Measurements from ENCODE around the gene PWP1. TPM values are rescaled to one million over a fixed set of nuclear protein-coding genes. Genes with fewer than 3 reads are reported as not detected.

PWP1 gene
- total RNA-seq, 1 experiment from 2014 or later, result 49.7 TPM

GRCh38 chr12:107730618-107731341 is 45.2 kb downstream of the PWP1 start:
- no peak overlapping the region for H3K4me3 Mint-ChIP-seq
- Histone ChIP-seq H3K18ac (ENCODE audit: insufficient read length, low read depth, low read length) (no peak overlapping the region), H4K91ac (ENCODE audit: insufficient read length, low read depth, low read length) (no peak overlapping the region), H3K4ac (ENCODE audit: low read depth, low read length) (no peak overlapping the region), H3K27me3 (ENCODE audit: insufficient read depth, low read length) (no peaks in the 10 kb centered on the region), H3K23ac (ENCODE audit: insufficient read length, low read depth, low read length) (no peak overlapping the region), H3K79me2 (ENCODE audit: insufficient read depth, low read length) (no peaks in the 10 kb centered on the region), H3K4me2 (ENCODE audit: insufficient read depth, insufficient read length, low read length) (no peak overlapping the region), H3K56ac (ENCODE audit: insufficient read length, low read depth, low read length) (no peak overlapping the region), H2AK5ac (ENCODE audit: insufficient read length, low read length) (no peak overlapping the region), H3K9ac (ENCODE audit: extremely low read depth, insufficient read length, low read length) (no peak overlapping the region), H3K79me1 (ENCODE audit: insufficient read depth, low read depth, low read length, poor library complexity, severe bottlenecking) (no peaks in the 10 kb centered on the region), H2BK20ac (ENCODE audit: low read depth, low read length, poor library complexity, severe bottlenecking) (no peak overlapping the region), H4K8ac (replicated peaks; ENCODE audit: insufficient read length, low read depth, low read length) (no peak overlapping the region), H3K23me2 (ENCODE audit: insufficient read length, low read depth, low read length, poor library complexity, severe bottlenecking) (no peaks in the 10 kb centered on the region), H2BK15ac (ENCODE audit: low read depth, low read length) (no peak overlapping the region), H2BK120ac (ENCODE audit: low read depth, low read length, poor library complexity, severe bottlenecking) (no peak overlapping the region), H2BK5ac (ENCODE audit: insufficient read length, low read length) (no peak overlapping the region), H3K27ac (ENCODE audit: insufficient read length, low read depth, low read length) (no peak overlapping the region), H3K4me1 (ENCODE audit: insufficient read depth, low read length) (no peaks in the 10 kb centered on the region), H3T11ph (ENCODE audit: low read length) (no peak overlapping the region), H2AFZ (ENCODE audit: low read length) (no peak overlapping the region), H4K5ac (ENCODE audit: insufficient read length, low read depth, low read length) (no peak overlapping the region), H2BK12ac (ENCODE audit: insufficient read length, low read depth, low read length) (no peak overlapping the region), H4K20me1 (ENCODE audit: control insufficient read depth, insufficient read depth, insufficient read length) (no peaks in the 10 kb centered on the region), H3K14ac (ENCODE audit: insufficient read depth, low read length) (no peak overlapping the region), H3K9me3 (ENCODE audit: control insufficient read depth, low read depth, low read length) (no peaks in the 10 kb centered on the region)
- H3K27ac Mint-ChIP-seq, result no peak overlapping the region; a peak in 1 of 7 replicates
- no CpG with 5 or more reads among the region's 4 CpGs for WGBS (ENCODE audit: extremely low coverage, insufficient read length, low lambda C conversion rate)
- peaks cover 0 to 5% of the 10 kb centered on the region in 2 experiments; a peak in 3 of 5 replicates for H3K9me3 Mint-ChIP-seq
- no peak for DNase-seq
- no peaks in the 10 kb centered on the region for H3K27me3 Mint-ChIP-seq (ENCODE audit: low read depth)
- H3K4me1 Mint-ChIP-seq, result no peaks in the 10 kb centered on the region
- peaks cover 0 to 24% (median 18%) of the 10 kb centered on the region in 3 experiments; a peak in 5 of 7 replicates for H3K36me3 Mint-ChIP-seq (ENCODE audit: insufficient read depth in 1 of 3, low read depth in 3 of 3)
- TF ChIP-seq, protein P1, sequence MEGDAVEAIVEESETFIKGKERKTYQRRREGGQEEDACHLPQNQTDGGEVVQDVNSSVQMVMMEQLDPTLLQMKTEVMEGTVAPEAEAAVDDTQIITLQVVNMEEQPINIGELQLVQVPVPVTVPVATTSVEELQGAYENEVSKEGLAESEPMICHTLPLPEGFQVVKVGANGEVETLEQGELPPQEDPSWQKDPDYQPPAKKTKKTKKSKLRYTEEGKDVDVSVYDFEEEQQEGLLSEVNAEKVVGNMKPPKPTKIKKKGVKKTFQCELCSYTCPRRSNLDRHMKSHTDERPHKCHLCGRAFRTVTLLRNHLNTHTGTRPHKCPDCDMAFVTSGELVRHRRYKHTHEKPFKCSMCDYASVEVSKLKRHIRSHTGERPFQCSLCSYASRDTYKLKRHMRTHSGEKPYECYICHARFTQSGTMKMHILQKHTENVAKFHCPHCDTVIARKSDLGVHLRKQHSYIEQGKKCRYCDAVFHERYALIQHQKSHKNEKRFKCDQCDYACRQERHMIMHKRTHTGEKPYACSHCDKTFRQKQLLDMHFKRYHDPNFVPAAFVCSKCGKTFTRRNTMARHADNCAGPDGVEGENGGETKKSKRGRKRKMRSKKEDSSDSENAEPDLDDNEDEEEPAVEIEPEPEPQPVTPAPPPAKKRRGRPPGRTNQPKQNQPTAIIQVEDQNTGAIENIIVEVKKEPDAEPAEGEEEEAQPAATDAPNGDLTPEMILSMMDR (conservative IDR thresholded peaks at IDR 0.05), result no peak
